Stimulated activated naive CD8-positive, alpha-beta T cell treated with anti-CD3 and anti-CD28 coated beads, Interleukin-15, Interleukin-2, amounts not matched to agents 100 U/mL and 50 U/mL, for 24 hours (primary cell): Measurements from ENCODE around the gene ZNF850.

Source experiments
- ATAC-seq: fragments of 150-1000 bp; cut with Tn5 transposase; one replicate; pipeline ENCODE4 v1.10.0; 2021
- DNase-seq: peaks from one replicate; pipeline ENCODE4 v3.0.0; 2021

ZNF850 gene

DNA sequence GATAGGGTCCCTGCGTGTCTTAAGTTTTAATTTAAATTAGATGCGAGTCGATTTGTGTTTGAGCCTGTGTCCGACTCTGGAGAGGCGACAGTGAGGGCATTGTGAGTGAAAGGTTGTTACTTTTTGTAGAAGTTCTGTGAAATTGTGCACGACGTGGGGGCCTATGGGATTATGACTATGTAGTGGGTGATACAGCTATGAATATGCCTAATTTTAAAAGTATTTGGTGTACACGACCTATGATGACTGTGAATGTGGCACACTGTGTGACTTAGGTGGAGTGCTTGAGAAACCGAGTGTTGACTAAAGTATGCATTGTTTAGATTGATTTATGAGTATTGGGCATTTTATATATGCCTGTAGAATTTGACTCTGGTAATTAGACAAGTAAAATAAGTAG lies 84.5 kb downstream of the ZNF850 start:
- ATAC-seq (no peak), DNase-seq (no peak)

DNA sequence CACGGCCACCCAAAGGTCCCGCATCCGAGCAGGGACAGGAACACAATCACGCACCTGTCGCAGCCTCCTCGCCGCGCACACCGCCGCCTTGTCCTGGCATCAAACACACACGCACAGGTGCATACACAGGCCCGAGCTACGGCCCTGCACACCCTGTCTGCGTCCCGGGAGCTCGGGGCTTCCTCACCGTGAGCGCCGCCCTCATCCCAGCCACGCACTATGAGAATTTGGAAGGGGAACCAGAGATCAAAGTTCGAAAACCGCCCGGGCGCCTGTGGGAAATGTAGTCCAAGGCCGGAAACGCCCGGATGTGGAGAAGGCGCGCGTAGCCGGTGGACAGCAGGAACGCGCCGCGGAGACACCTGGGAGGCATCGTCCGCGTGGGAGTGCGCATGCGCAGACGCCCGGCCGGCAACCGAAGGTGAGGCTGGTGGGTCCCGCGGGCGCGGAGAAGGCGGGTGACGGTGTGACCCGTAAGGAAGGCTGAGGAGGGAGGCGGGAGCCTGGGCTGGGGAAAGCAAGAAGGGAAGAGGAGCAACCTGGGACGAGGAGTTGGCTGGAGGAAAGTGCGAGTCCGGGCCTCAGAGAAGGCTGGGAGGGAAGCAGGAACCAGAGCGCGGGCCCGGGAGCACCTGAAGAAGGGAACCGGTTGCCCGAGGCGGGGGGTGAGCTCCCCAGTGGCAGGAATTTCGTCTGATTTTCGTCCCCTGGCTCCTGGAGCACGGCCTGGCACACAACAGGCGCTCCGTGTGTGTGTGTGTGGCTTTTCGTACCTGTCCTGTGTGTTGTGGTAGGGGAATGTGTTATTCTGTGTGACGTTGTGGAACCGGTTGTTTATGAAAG lies 85.2 kb downstream of the ZNF850 start, which contains the start of gene ZNF567:
Gene ZNF567 (plus strand): TSS at position 399 of the 843 bp plus-strand sequence. CDS start 7,256 bp downstream, outside the sequence.
- ATAC-seq (peak; percentile 98), DNase-seq (peak; percentile 99)

DNA sequence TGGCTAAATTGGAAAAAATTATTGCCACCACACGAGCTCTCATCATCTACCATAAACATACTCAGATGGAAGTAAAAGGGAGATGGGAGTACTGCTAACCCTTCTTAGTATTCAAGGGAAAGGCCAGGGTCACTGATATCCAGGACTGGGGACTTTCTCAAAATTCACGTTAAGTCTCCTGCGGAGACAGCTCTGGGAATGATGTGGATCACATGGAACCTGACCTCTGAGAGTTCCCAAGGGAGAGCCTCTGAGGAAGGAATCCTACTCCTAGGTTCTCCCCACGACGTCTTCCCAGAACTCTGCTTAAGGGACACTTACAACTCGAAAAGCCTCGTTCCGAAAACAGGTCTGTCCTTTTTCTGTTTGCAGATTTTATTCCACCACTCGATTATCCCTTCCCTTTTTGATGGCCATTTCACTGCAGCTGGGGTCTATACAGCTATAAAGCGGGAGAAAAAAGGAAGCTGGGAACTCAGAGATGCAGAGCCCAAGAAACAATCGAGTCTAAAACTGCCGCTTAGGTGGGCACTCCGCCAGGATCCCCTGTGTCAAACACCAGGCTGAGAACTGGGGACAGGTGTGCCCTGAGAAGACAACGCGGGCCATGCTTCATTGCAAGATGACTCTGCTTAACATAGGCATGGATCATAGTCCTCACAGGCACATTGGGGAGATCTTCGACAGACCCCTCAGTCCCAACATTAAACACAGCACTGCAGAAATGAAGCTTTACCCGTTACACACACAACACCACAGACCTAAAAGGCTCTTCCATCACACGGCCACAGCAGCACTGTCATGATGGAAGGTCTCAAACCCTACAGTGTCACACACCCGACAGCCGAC lies 86.0 kb downstream of the ZNF850 start:
- no peak for DNase-seq

DNA sequence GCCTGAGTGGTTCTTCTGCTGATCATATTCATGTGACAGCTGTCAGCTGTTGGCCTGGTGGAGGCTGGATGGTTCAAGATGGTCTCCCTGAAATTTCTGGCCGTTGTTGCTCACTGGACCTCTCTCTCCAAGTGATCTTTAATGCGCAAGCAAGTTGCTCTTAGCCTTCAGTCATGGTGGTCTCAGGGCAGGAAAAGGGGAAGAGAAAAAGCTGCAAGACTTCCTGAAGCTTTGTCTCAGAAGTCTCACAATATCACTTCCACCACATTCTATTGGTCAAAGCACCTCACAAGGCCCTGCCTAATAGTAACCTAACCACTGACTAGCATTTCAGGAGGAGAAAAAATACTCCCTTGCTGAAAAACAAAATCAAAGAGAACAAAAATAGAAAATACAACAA lies 86.8 kb downstream of the ZNF850 start:
- no peak for DNase-seq
- no peak for ATAC-seq

More for the DNA sequence above, 86.0 kb downstream of the ZNF850 start:
- ATAC-seq: peak; percentile 40

DNA sequence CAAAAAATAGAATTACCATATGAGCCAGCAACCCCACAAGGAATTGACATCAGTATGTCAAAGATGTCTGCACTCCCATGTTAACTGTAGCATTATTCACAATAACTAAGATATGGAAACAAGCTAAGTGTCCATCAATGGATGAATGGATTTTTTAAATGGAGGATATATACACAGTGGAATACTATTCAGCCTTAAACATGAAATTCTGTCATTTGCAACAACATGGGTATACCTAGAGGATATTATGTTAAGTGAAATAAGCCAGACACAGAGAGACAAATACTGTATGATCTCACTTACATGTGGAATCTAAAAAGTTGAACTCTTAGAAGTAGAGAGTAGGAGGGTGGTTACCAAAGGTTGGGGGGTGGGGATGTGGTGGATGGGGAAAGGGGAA lies 93.2 kb downstream of the ZNF850 start:
- DNase-seq (no peak), ATAC-seq (no peak)

DNA sequence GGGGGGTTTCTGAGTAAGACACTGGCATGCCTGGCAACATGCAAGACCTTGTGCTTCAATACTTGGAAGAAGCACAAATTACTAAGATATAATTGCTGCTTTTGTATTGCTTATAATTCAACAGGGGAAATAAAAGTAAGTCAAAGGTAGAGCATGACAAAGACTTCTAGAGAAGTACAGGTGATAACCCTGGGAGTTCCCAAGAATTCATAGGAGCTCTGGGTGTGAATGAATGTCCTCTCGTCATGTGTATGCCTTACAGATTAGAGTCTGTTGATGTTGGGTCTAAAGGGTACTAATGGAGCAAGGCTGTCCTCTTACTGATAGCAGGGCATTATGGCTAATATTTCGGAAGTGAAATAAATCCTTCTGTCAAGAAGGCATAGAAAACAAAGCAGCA lies 98.4 kb downstream of the ZNF850 start:
- no peak for ATAC-seq

DNA sequence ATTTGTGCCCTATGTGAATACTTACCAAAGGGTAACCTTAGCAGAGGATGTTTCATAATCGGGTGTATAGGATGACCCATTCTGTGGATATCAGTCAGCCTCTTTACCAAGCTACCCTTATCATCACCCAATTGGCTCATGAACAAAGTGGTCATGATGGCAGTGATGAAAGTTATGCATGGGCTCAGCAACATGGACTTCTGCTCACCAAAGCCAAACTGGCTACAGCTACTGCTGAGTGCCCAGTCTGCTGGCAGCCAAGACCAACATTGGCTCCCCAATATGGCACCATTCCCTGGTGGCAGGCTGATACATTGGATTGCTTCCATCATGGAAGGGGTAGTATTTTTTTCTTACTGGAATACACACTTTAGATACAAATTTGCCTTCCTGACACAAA lies 100.2 kb downstream of the ZNF850 start:
- ATAC-seq: no peak
- DNase-seq: no peak

More for the DNA sequence above, 98.4 kb downstream of the ZNF850 start:
- no peak for DNase-seq

DNA sequence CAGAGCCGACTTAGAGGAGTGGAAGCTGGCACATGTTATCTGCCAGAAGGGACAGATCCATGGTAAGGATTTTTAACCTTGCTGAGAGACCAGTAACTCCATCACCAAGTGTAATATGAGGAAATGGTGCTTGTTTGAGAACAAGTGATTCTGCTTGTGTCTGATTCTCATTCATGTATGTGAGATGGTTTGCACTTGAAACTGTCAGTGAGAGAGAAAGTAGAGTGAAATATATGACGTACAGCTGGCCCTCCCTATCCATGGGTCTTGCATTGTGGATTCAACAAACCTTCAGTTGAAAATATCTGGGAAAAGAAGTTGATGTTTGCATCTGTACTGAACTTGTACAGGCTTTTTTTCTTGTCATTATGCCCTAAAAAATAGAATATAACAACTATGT lies 104.0 kb downstream of the ZNF850 start:
- ATAC-seq (no peak), DNase-seq (no peak)

DNA sequence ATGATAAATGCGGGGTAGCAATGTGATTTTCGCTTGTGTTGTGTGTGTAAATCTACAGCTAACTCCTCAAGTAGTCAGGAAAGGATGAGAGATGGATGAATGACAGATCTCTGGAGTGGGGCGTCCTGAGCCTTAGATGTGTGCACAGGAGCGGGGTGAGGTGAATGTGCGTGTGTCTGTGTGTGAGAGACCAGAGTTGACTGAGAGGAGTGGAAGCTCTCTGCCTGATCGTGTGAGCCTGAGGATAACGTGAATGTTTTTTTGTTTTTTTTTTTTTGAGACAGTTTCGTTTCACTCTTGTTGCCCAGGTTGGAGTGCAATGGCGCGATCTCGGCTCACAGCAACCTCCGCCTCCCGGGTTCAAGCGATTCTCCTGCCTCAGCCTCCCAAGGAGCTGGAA lies 106.8 kb downstream of the ZNF850 start:
- ATAC-seq: no peak
- no peak for DNase-seq
